ENCODE data around the gene CSF2.

The CSF2 gene

DNA sequence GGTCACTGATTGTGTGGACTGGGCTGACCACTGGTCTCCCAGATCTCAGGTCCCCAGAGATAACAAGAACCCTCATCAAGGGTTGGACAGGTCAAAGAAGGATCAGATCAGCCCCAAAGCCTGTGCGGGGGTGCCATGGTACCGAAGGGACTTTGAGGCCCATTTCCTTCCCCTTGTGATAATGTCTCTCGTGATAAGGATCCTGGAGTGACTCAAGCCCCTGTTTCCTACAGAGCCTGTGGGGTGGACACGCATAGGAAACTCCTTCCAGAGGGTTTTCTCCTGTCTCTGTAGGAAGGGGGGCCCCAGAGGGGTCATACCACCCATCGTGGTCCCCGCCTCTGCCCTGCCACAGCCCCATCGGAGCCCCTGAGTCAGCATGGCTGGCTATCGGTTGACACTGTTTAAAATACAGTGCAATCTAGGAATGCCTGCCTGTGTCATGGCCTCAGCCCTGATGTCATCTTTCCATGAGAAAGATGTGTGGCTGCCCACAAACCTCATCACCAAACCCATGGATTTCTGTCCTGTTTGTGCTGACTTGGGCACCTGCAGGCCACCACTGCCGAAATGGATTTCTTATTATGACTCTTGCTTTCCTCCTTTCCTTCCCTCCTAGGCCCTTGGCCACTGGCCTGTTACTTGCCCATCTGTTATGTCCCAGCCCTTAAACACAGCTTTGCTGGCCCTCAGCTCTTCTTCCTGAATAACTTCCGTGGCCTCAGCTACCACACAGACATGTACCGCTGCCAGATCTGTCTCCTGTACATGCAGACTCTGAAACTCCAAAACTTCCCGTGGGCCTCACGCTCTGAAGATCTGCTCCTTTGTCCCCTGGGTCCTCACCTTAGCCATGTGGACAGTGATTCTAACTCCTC is 2.9 kb upstream of the CSF2 start:
- no peak for DNase-seq

DNA sequence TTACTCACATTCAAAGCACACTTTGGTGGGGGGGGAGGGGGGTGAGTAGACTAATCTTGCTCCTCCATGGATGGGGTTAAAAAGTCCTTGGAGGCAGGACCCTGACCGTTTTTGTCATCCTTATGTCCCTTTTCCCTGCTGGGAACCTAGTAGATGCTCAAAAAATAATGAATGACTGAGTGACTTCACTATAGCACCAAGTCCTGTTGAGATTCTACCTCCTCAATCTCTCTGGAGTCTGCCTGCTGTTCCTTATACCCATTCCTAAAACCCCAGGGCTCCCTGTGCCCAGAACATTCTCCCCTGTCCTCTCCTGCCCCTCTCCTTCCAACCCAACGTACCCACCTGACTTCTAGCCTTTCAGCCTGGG is 2.3 kb upstream of the CSF2 start:
- no peak for DNase-seq

DNA sequence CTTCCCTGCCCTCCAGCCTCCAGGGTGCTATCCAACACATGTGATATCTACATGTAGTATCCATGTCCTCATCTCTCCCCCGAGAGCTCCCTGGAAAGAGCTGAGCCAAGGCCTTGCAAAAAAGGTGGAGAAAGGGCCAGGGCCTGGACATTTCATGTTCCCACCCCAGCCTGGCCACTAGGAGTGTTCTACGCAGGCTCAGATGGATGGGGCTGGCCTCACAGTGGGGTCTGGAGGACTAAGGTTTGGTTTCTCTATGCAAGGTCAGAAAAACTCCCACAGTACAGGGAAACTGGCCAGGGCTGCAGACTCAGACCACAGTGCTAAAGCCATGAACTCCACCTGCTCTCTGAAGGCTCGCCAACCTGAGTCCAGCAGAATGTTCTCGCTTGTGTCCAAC is 1.5 kb upstream of the CSF2 start:
- no peak for DNase-seq

DNA sequence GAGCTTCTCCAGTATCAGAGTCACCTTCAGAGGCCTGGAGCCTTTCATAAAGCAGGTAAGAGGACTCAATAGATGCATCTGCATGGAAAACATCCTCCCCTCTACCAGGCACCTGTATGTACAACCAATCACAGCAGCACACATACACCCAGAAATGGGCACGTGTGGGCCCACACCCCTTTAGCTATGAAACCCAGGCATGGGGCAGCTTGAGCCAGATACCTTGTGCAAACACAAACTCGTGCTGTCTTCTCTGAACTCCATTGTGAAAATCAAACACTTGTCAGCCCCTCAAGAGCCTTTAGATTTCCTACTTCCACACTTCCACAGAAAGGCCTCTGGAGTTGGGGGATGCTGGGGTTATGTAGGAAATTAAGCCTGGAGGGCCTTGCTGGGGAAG is 1.1 kb upstream of the CSF2 start:
- no peak for DNase-seq

DNA sequence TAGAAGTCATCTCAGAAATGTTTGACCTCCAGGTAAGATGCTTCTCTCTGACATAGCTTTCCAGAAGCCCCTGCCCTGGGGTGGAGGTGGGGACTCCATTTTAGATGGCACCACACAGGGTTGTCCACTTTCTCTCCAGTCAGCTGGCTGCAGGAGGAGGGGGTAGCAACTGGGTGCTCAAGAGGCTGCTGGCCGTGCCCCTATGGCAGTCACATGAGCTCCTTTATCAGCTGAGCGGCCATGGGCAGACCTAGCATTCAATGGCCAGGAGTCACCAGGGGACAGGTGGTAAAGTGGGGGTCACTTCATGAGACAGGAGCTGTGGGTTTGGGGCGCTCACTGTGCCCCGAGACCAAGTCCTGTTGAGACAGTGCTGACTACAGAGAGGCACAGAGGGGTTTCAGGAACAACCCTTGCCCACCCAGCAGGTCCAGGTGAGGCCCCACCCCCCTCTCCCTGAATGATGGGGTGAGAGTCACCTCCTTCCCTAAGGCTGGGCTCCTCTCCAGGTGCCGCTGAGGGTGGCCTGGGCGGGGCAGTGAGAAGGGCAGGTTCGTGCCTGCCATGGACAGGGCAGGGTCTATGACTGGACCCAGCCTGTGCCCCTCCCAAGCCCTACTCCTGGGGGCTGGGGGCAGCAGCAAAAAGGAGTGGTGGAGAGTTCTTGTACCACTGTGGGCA is 642 bp downstream of the CSF2 start:
- no peak for DNase-seq

DNA sequence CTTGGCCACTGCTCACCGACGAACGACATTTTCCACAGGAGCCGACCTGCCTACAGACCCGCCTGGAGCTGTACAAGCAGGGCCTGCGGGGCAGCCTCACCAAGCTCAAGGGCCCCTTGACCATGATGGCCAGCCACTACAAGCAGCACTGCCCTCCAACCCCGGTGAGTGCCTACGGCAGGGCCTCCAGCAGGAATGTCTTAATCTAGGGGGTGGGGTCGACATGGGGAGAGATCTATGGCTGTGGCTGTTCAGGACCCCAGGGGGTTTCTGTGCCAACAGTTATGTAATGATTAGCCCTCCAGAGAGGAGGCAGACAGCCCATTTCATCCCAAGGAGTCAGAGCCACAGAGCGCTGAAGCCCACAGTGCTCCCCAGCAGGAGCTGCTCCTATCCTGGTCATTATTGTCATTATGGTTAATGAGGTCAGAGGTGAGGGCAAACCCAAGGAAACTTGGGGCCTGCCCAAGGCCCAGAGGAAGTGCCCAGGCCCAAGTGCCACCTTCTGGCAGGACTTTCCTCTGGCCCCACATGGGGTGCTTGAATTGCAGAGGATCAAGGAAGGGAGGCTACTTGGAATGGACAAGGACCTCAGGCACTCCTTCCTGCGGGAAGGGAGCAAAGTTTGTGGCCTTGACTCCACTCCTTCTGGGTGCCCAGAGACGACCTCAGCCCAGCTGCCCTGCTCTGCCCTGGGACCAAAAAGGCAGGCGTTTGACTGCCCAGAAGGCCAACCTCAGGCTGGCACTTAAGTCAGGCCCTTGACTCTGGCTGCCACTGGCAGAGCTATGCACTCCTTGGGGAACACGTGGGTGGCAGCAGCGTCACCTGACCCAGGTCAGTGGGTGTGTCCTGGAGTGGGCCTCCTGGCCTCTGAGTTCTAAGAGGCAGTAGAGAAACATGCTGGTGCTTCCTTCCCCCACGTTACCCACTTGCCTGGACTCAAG is 1.5 kb downstream of the CSF2 start:
- no peak for DNase-seq

DNA sequence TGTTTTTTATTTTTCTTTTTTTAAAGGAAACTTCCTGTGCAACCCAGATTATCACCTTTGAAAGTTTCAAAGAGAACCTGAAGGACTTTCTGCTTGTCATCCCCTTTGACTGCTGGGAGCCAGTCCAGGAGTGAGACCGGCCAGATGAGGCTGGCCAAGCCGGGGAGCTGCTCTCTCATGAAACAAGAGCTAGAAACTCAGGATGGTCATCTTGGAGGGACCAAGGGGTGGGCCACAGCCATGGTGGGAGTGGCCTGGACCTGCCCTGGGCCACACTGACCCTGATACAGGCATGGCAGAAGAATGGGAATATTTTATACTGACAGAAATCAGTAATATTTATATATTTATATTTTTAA is 2.1 kb downstream of the CSF2 start:
- no peak for DNase-seq

DNA sequence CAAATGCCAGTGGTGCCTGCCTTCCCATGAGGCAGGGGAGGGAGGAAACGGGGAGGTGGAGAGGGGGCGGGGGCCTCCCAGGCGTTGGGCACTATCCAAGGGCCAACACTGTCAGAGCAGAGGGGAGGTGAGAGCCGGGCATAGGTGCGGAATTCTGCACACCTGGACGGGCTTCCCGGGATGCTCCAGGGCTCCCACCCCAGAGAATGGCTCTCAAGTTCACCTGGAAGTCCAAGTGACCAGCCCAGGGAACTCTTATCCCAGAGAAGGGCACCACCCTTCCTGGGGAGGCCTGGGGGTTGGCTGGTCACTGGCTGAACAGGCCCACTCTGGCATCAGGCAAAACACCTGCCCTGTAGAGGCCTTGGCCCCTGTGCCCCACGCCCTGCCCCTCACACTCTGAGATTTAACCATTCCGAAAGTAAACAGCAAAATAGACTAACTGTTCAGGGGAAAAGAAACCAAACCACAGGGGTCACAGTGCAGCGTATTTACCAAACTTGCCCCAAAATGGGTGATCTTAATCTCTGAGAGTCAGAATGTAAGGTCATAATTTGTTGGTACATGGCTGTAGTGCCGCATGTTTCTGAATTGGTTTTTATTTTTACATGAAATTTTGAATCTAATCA is 2.7 kb downstream of the CSF2 start:
- DNase-seq, result no peak

DNA sequence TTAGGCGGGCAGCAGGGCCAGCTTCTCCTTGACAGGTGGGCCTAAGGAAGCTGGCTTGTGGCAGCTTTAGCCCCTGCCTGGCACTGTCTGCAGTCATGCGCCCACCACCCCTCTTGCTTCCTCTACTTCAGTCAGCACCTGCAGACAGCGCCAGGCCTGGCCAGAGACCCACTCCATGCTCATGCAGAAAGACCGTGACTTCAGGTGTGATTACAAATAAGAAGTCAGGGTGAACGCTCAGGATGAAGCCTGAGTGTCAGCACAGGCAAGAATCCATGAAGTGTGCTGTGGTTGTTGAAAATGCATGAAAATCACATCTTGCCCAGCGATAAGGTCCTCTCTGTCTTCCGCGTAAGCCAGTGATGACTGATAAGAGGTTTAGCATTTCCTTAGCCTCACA is 3.4 kb downstream of the CSF2 start:
- DNase-seq, result no peak

DNA sequence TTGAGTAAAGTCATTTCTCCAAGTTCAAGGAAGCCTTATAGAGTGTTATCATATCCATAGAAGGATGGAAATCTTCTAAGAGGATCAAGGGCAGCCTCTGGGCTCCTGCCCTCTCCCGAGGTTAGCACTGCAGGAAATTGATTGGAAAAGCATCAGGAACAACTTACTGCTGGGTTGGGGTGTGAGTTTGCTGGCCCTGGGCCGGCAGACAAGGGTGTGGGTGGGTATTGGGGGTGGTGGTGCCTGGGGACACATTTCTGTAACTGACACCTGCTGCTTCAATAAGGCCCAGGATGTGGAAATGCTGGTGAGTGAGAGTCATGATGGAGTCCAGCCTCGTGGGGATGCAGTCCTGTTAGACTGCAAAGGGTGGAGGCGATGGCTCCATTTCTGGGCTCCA is 5.5 kb downstream of the CSF2 start:
- no peak for DNase-seq

DNA sequence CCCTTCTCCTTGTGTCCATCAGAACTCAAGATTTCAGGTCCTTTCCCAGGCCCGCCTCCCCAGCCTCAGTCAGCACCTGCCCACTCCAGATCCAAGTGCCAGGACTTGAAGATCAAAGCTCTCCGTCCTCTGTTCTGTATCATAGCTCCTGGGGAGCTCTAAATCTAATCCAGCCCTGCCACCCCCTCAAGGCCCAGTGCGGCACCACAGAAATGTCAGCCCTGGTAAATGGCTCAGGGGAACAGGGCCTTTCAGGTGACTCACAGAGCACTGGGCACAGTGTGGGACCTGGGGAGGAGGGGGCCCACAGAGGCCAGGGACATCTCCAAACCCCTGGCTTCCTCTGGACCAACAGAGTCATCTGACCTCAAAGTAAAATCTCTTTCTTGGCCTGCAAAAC is 6.0 kb downstream of the CSF2 start:
- DNase-seq, result no peak

DNA sequence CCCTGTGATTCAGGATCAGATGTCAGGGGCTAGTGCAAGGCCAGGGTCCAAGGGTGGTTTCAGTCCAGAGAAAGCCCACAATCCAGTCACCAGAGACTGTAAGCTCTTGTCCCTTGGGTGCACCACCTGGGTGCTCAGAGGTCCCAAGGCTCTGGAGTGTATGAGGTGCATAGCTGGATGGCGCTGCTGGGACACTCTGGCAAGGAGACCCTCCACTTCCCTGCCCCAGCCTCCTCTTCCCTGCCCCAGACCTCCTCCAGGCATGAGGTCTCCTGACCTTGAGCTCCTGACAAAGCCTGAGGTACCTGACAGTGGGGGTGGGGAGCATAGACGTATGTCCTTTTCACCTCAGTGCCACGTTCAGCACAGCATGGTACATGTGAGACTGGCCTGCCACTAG is 7.0 kb downstream of the CSF2 start:
- DNase-seq, result no peak

DNA sequence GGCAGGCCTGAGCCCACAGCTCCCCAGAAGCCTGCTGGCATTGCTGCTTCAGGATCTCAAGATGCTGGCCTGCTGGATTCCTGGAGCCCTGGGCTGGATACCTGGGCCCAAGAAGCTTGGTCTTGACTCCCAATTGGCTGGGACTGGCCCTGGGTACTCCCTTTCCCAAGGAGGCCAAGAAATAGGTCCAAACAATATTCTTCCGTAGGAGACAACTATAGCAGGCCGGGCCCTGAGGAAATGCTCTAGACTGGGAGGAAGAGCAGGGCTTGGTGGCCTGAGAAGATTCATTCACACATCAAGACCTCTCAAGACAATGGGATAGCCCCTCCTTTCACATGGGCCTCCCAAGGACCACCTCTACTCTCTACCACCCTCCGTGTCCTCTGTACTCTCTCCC is 7.9 kb downstream of the CSF2 start:
- DNase-seq, result no peak

DNA sequence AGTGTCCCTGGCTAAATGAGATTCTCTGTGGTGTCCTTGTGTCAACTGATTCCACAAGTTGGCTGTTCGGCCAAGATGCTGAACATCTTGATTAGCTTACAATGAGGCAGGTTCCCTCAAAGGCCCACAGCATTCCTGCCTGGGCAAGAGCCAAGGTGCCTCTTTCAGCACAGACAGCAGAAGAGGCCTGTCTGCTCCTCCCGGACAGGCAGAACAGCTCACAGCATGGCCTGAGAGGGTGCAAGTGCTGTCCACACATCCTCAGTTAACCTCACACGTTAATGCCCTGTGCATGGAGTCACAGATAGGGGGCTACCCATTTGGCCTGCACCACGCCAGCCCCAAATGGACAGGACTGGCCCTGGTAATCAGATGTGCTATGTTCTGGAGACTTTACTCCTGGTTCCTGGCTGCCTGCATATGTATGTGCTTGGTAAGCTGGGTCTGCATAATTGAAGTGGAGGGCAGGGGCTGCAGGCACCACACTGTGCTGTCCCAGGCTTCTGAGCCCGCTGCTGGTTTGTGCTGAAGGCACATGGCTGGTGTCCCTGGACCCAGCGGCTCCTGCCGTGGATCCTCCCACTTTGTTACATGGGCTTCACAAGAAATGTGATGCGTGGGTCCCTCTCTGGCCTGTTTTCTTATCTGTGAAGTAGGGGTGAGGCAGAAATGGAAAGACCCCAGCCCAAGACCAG is 8.9 kb downstream of the CSF2 start:
- no peak for DNase-seq

DNA sequence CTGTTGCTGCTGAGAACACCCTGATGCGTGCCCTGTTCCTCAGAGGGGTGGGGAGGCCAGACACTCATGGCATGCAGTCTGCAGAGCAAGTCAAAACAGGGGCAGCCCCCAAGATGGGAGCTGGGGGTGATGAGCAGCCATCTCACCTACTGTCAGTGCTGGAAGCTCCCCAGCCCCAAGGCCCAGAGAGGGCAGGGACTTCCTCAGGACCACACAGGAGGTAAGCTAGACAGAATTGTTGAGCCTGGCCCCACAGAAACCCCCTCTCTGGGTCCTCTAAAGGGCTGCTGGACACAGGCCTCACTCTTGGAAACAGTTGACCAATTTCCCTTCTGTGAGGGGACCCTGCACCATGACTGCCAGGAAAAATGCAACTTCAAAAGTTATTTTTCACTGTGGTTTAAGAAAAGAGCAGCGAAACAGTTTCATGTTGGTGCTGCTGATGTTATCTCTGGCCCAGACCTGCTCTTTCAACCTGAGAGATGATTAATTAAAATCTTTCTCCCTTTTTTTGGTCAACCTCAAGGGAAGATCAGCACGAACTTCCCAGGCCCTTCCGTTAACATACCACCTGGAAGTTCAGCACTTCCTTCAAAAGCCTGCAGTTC is 9.6 kb downstream of the CSF2 start:
- no peak for DNase-seq

DNA sequence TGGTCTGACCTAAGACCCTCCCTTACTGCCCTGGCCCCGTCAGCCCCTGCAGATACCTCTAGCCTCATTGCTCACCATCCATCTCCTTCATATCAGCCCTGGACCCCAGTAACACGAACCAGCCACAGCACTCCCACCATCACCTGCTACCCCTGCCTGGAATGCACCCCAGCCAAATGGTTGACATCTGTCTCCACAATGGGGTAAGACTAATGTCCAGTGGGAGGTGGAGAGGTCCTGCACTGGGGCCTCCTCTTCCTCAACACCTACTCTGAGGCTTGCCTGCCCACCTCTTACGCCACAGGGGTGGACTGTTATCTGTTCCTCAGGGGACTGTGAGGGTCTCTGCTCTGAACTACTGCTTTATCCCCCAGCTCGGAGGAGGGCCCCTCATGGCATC is 12.1 kb downstream of the CSF2 start:
- no peak for DNase-seq

DNA sequence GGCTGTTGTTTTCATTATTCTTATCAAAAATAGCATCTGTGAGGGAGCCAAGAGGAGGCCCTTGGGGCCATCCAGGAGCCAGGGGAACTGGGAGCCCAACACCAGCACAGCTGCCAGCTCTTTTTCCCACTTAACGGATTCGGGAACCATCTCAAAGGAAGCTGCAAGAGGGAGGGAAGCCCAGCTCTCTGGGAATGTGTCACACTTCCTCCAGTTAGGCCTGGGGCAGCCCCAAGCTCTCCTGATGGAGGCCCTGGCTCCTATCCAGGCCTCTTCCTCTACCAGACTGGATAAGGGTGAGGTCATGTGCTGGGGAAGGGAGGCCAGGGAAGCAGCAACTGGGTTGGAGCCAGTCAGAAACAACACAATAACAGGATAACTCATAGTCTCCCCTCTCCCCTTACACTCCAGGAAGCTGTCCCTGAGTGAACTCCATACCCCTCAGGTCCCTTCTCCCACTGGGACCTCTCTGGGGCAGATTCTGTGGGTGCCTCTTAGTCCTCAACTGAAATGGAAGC is 12.7 kb downstream of the CSF2 start:
- DNase-seq, result no peak

DNA sequence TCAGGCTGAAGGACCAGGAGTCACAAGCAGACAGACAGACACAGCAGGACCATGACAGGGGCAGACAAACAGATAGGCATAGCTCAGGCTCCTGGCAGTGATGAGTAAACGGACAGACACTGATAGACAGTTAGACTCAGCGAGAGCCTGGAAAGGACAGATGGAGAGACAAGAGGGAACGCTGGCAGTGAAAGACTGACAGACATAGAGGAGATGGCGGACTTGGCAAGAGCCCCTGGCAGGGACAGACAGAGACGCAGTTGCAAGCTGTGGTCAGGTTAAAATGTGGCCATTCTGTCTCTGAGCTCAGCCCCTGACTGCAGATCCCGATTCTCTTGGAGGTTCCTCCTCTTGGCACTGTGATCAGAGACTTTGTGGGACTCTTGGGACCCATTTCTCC is 13.6 kb downstream of the CSF2 start:
- no peak for DNase-seq

DNA sequence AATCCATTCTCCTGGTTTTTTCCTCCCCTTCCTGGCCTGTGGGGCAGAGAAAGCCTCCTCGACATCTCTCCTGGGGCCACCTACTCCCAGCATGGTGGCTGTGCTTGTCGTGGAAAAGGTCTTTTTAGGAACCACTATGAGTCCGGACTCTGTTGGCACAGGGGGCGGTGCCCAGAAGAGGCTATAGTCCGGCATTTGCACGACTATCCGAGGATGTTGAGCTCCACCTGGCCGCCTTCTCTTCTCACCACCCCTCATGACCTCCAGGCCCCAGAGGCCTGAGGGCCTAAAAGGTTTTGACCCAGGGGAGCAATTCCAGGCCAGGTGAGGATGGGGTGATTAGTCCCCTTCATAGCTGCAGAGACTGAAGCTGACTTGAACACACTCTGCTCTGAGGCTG is 14.1 kb downstream of the CSF2 start:
- DNase-seq, result no peak

DNA sequence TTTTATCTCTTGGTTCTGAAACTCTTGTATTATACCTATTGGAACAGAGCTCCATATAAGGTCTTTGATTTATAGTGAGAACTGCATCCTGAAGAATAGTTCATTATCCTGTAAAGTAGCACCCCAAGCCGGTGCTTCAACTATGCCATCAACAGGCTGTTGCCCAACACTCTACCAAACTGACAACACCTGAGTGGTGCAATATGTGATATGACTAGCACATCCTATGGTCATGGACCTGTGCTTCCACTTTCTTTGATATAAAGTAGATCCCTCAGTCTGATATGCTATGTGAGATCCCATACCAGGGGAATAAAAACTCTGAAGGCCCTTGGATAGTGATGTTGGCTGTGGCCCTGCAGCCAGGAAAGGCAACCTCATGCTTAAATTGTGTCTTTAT is 15.8 kb downstream of the CSF2 start:
- no peak for DNase-seq

DNA sequence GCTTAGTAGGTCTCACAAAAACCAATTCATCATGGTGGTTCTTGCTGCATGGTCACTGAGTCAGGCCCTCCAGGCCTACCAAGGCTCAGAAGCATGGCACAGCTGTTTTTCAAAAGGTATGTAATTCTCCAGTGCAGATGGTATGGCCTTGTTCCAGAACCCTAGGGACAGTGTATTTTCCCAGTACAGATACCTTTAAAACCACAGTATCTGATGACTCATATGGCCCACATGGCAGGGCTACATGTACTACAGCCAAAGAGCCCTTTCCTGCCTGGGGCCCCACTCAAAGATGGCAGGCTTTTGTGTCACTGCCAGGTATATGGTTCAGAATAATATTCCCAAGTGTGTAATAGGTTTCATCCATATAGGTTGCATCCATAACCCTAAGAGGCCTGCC is 16.5 kb downstream of the CSF2 start:
- DNase-seq, result no peak

DNA sequence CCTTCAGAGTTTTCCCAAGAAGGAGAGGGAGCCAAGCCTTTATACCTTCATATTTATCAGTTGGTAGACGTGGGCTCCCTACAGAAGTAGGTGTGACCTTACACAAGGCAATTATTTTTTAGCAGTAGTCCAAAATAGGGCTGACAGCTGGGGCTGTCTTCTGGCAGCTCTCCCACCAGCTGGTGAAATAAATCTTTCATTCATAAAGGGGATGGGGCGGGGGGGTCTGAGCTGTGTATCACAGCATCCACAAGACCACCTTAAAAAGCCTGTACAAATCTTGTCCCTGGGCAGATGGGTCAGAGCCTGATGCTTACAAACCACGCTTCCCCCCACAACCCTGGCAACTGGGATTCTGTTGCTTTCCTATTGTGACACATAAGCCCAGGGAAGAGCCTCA is 19.7 kb downstream of the CSF2 start:
- DNase-seq, result no peak
